ENCODE data around the gene EDN3. TPM values are rescaled to one million over a fixed set of nuclear protein-coding genes. Genes with fewer than 3 reads are reported as not detected.

EDN3 gene
- total RNA-seq, 2 donors from 2014 or later = not detected

DNA sequence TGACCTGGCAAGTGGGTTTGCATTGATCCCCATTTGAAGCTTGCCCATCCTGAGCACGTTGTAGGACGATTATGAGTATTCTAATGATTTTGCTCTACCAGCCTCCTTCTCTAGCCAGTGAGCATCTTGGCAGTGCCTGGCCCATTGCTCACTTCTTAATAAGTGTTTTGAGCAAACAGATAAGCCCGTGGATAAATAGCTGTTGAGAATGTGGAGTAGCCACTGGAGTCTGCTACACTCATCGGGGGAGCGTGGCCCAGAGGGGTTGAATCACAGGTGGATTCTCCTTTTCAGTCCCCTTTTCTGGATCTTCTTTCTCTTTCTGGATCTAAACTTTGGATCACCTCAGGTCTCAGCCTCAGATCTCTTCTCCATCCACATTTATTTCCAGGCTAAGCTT, 15.9 kb upstream of the EDN3 start:
- DNase-seq = no peak
- Histone ChIP-seq H3K9ac (ENCODE audit: extremely low read depth, low read length, poor library complexity, severe bottlenecking) (no peak overlapping the region), H3K9me3 (ENCODE audit: control insufficient read depth, low read length) (no peaks in the 10 kb centered on the region), H3K27me3 (ENCODE audit: control insufficient read depth, insufficient read depth, low read length, poor library complexity, severe bottlenecking) (peaks cover 10% of the 10 kb centered on the region), H3K4me1 (ENCODE audit: control insufficient read depth, insufficient read depth, low read length) (no peaks in the 10 kb centered on the region), H3K4me3 (ENCODE audit: low read length) (no peak overlapping the region), H3K27ac (ENCODE audit: low read depth, low read length) (no peak overlapping the region), H3K36me3 (ENCODE audit: control insufficient read depth, insufficient read depth, low read length) (no peaks in the 10 kb centered on the region)
- TF ChIP-seq, protein P1, sequence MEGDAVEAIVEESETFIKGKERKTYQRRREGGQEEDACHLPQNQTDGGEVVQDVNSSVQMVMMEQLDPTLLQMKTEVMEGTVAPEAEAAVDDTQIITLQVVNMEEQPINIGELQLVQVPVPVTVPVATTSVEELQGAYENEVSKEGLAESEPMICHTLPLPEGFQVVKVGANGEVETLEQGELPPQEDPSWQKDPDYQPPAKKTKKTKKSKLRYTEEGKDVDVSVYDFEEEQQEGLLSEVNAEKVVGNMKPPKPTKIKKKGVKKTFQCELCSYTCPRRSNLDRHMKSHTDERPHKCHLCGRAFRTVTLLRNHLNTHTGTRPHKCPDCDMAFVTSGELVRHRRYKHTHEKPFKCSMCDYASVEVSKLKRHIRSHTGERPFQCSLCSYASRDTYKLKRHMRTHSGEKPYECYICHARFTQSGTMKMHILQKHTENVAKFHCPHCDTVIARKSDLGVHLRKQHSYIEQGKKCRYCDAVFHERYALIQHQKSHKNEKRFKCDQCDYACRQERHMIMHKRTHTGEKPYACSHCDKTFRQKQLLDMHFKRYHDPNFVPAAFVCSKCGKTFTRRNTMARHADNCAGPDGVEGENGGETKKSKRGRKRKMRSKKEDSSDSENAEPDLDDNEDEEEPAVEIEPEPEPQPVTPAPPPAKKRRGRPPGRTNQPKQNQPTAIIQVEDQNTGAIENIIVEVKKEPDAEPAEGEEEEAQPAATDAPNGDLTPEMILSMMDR (conservative IDR thresholded peaks at IDR 0.05) = no peak
- H3K36me3 Mint-ChIP-seq (ENCODE audit: low read depth) = no peaks in the 10 kb centered on the region
- H3K27ac Mint-ChIP-seq = no peak overlapping the region
- H3K27me3 Mint-ChIP-seq (ENCODE audit: insufficient read depth) = peaks cover 58% of the 10 kb centered on the region
- no peaks in the 10 kb centered on the region for H3K4me1 Mint-ChIP-seq
- H3K9me3 Mint-ChIP-seq = peaks cover 5% of the 10 kb centered on the region
- no peak overlapping the region for H3K4me3 Mint-ChIP-seq
- 94 to 97% methylated on average over 5 of the region's 5 CpGs for WGBS, 2 experiments (ENCODE audit: insufficient coverage in 1 of 2, insufficient read length in 1 of 2)

DNA sequence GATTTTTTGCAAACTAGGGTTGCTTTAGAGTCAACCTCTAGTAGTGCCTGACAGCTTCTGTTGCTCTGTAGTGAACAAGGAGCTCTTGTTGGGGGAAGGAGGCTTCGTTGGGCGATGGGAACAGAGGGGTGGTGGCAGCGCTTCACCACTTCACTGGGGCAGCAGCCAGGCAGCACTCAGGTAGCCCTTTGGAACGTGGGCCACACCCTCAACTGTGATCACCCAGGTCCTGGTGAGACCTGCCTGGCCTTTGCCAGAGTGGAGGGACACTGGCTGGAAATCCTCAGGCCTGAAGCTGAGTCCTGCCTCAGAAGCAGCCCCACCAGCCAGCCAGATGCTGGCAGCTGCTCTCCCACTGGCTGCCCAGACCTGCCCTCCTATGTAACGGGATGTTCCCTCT, 10.4 kb upstream of the EDN3 start:
- H3K9me3 Mint-ChIP-seq = peaks cover 5% of the 10 kb centered on the region
- no peak overlapping the region for H3K27ac Mint-ChIP-seq
- no peak overlapping the region for H3K9ac ChIP-seq (ENCODE audit: extremely low read depth, low read length, poor library complexity, severe bottlenecking)
- TF ChIP-seq, protein P1 (conservative IDR thresholded peaks at IDR 0.05) = no peak
- H3K27me3 ChIP-seq (ENCODE audit: control insufficient read depth, insufficient read depth, low read length, poor library complexity, severe bottlenecking) = peaks cover 18% of the 10 kb centered on the region
- no peaks in the 10 kb centered on the region for H3K4me1 ChIP-seq (ENCODE audit: control insufficient read depth, insufficient read depth, low read length)
- no peaks in the 10 kb centered on the region for H3K9me3 ChIP-seq (ENCODE audit: control insufficient read depth, low read length)
- no peak overlapping the region for H3K4me3 Mint-ChIP-seq
- no peaks in the 10 kb centered on the region for H3K4me1 Mint-ChIP-seq
- WGBS, 2 experiments (ENCODE audit: insufficient coverage in 1 of 2, insufficient read length in 1 of 2) = 78 to 79% methylated on average over 1 to 5 of the region's 5 CpGs
- no peak for DNase-seq
- no peaks in the 10 kb centered on the region for H3K36me3 Mint-ChIP-seq (ENCODE audit: low read depth)
- no peak overlapping the region for H3K4me3 ChIP-seq (ENCODE audit: low read length)
- H3K36me3 ChIP-seq (ENCODE audit: control insufficient read depth, insufficient read depth, low read length) = no peaks in the 10 kb centered on the region
- H3K27me3 Mint-ChIP-seq (ENCODE audit: insufficient read depth) = peaks cover 59% of the 10 kb centered on the region
- H3K27ac ChIP-seq (ENCODE audit: low read depth, low read length) = no peak overlapping the region

DNA sequence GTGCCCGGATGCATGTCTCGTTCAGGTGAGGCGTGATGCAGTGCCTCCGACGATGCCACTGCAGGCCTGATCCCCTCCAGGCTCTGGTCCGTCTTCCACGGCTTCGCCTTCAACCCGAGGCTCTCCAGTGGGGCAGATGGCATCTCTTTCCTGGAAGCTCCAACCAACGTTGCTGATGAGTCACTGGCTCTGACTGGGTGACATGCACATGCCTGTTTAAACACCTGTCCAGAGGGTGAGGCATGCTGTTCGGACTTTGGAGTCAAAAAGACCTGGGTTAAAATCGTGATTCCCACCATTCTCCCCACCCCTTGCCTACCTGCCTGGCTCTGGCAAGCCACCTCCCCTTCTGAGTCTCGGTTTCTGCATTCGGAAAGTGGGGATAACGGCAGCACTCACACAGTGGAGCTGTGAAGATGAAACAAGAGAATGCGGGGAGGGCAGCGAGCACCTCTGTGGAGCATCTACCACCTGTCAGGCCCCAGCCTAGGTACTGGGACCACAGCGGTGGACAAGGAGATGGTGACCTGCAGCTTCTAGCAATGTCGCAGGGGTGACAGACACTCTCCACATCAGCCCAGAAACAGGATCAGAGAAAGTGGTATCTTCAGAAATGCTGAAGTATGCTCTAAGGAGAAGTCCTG, 8.5 kb upstream of the EDN3 start:
- H3K36me3 Mint-ChIP-seq (ENCODE audit: low read depth) = no peaks in the 10 kb centered on the region
- no peaks in the 10 kb centered on the region for H3K9me3 Mint-ChIP-seq
- TF ChIP-seq, protein P1 (conservative IDR thresholded peaks at IDR 0.05) = no peak
- H3K9me3 ChIP-seq (ENCODE audit: control insufficient read depth, low read length) = no peaks in the 10 kb centered on the region
- no peak overlapping the region for H3K4me3 Mint-ChIP-seq
- DNase-seq = no peak
- 91 to 93% methylated on average over 11 to 19 of the region's 19 CpGs for WGBS, 2 experiments (ENCODE audit: insufficient coverage in 1 of 2, insufficient read length in 1 of 2)
- peaks cover 75% of the 10 kb centered on the region for H3K27me3 Mint-ChIP-seq (ENCODE audit: insufficient read depth)
- H3K9ac ChIP-seq (ENCODE audit: extremely low read depth, low read length, poor library complexity, severe bottlenecking) = no peak overlapping the region
- H3K4me3 ChIP-seq (ENCODE audit: low read length) = no peak overlapping the region
- no peak overlapping the region for H3K27ac Mint-ChIP-seq
- no peak overlapping the region for H3K27ac ChIP-seq (ENCODE audit: low read depth, low read length)
- H3K36me3 ChIP-seq (ENCODE audit: control insufficient read depth, insufficient read depth, low read length) = no peaks in the 10 kb centered on the region
- no peaks in the 10 kb centered on the region for H3K4me1 Mint-ChIP-seq
- H3K27me3 ChIP-seq (ENCODE audit: control insufficient read depth, insufficient read depth, low read length, poor library complexity, severe bottlenecking) = peaks cover 35% of the 10 kb centered on the region
- H3K4me1 ChIP-seq (ENCODE audit: control insufficient read depth, insufficient read depth, low read length) = no peaks in the 10 kb centered on the region
